NCI-H446 treated with DMSO at 0.1 percent for 48 hours (cell line): ENCODE measurements around the gene CLIC4.
"Not testable (repeated sequence)": the region's sequence is repeated elsewhere in the genome, so short reads cannot be mapped to it uniquely, and the experiment has no call there.

Experiments
- DNase-seq: peaks from one replicate; lab custom pipeline; 2025; lab: John Stamatoyannopoulos, UW

Gene CLIC4

DNA sequence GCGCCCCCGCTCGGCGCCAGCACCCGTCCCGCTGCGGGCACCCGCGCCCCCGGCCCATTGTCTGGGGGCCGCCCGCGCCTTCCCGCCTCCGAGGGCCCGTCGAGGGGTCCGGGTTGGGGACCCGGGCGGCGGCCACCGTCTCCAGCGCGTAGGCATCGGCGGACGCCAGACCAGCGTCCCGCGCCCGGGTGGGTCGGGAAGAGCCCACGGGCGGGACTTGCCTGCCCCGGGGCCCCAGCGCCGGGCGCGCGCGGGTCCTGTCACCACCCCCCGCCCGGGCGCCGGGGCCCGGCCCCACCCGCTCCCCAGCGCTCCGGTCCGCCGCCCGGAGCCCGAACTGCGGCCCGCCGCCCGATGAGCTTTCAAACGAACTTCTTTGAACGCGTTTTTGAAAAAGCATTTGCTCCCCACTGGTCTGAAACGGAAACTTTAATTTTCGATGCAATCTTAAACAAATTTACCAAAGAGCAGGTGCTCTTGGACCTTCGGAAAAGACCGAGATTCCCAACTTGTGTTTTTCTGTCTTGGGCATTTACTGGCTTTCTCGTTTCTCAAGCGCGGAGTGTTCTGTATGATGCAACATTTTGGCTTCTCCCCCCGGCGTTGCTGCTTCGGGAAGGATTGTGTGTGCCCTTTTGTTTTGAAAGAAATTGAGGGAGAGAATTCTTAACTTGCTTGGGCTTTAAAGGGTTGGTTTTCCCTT lies 615 bp downstream of the CLIC4 start:
- no peak for DNase-seq

DNA sequence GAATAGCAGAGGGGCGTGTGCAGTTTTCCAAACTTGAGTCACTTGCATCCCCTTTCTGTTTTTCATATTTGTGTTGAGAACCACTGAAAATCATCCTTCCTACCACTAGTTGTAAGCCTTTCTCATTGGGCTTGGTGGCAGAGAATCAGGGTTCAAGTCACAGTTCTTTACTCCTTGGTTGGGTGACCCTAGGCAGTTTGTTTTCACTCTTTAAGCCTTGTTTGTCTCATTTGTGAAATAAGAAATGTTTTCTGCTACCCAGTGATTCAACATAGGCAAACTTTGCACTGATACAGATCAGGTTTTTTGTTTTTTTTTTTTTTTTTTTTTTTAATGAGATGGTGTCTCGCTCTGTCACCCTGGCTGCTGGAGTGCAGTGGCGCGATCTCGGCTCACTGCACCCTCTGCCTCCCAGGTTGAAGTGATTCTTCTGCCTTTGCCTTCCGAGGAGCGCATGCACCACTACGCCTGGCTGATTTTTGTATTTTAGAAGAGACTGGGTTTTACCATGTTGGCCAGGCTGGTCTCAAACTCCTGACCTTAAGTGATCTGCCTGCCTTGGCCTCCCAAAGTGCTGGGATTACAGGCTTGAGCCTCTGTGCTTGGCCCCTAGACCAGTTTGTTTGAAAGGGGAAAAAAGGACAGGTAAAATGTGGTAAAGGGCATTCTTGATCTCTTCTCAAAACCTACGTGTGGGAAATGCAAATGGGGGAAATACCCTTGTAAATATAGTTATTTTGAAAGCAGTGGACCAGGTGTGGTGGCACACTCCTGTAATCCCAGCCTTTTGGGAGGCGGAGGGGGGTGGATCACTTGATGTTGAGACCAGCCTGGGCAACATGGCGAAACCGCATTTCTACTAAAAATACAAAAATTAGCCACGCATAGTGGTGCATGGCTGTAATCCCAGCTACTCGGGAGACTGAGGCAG lies 3.2 kb downstream of the CLIC4 start:
- no peak for DNase-seq

DNA sequence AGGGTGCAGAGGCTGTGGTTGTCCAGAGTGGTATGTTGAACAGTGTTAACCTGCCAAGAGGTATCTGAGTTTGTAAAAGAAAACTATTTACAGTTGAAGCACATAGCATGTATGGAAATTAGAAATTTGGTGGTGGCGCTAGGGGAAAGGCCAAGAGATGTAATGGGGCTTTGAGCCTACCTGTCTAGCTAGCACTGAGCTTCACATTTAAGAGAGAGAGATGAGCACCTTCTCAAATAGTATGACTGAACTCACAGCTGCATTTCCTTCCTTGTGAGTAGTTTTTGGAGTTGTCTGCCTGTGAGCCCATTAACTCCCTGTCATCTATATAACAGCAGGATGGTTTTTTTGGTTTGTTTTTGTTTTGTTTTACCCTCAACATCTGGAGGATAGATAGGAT lies 4.0 kb downstream of the CLIC4 start:
- DNase-seq, result no peak

DNA sequence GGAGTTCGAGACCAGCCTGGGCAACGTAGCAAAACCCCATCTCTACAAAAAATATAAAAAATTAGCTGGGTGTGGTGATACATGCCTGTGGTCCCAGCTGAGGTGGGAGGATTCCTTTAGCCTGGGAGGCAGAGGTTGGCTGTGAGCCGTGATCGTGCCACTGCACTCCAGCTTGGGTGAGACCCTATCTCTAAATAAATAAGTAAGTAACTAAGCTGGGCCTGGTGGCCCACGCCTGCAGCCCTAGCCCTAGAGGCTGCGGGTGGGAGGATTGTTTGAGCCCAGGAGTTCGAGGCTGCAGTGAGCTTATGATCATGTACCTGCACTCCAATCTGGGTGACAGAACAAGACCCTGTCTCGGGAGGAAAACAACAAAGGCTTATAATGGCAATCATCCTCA lies 4.6 kb downstream of the CLIC4 start:
- DNase-seq, result no peak

DNA sequence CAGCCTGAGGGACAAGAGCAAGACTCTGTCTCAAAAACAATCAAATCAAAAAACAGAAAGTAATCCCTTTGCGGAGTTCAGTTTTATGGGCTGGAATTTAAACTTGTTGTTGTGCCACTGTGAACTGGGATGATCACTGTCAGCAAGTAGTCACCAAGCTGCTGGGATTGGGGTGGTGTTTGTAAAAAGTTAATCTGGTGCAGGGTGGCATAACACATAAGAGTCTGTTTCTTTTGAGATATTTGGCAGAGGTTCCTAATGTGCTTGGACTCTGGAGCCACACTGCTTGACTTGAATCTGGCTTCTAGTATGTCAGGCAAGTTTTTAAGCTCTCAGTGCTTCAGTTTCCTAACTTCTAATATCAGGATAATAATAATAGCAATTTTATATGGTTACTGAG lies 6.6 kb downstream of the CLIC4 start:
- peak; percentile 17 for DNase-seq

DNA sequence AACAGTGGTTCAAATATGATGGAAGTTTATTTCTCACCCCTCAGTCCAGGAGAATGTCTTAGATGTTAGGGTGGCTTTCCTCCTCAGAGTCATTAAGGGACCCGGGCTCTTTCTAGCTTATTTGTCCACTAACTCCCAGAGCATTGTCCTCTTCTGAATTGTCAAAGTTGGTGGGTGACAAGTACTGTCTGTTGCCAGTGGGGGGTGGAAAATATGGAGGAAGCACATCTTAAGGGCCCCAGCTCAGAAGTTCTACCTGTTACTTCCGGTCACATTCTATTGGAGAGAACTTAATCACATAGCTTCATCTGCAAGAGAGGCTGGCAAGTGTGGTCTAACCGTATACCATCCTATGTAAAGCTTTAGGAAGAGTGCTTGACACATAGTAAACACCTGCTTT lies 7.1 kb downstream of the CLIC4 start:
- no peak for DNase-seq

DNA sequence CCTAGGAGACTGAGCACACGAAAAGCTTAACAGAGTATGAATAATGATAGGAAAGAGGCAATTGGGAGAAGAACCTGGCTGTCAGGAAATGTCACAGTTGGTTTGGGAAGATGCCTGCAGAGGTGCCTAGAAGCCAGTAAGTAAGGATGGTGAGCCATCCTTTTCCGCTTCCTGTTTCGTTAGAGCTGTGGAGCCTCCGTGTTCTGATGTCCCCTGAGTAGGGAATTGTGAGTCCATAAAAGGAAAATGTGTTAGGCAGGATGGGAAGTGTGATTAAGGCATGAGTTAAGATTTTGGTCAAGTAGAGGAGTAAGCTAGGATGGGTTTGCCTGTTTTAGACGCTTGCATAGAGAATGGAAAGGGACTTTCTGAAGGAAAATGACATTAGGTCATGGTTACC lies 9.0 kb downstream of the CLIC4 start:
- DNase-seq, result no peak

DNA sequence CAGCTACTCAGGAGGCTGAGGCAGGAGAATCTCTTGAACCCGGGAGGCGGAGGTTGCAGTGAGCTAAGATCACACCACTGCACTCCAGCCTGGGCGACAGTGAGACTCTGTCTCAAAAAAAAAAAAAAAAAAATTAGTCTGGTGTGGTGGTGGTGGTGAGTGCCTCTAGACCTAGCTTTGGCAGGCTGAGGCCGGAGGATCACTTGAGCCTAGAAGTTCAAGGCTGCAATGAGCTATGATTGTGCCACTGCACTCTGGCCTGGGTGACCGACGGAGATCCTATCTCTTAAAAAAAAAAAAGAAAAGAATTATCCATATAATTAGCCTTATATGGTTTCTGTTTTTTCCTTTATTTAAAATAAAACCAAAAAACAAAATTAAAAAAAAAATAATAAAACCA lies 10.1 kb downstream of the CLIC4 start:
- DNase-seq, result not testable (repeated sequence)

DNA sequence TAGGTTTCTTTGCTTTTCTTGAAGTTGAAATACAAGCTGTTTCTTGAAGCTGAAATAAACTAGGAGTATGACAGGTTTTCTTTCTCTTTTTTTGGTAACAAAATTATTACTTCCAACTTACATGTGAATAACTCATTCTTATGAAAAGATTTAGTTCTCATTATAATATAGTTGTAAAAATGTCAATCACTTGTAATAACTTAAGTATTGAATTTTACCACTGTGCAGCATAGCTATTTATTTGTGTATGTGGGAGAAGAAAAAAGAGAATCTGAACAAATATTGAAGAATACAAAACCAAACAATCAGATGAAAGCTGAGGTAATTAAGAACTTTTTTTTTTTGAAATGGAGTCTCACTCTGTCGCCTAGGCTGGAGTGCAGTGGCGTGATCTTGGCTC lies 11.1 kb downstream of the CLIC4 start:
- no peak for DNase-seq

DNA sequence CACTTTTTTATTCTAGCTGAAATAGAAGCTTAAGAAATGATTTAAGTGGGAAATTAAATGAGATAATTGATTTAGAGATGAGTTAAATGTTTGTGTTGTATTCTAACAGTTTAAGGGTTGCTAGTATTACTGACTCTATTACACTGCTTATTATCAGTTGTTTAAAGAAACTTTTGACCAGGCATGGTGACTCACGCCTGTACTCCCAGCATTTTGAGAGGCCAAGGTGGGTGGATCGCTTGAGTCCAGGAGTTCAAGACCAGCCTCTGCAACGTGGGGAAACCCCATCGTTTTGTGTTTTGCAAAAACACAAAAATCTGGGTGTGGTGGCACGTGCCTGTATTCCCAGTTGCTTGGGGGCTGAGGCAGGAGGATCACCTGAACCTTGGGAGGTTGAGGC lies 14.2 kb downstream of the CLIC4 start:
- no peak for DNase-seq

DNA sequence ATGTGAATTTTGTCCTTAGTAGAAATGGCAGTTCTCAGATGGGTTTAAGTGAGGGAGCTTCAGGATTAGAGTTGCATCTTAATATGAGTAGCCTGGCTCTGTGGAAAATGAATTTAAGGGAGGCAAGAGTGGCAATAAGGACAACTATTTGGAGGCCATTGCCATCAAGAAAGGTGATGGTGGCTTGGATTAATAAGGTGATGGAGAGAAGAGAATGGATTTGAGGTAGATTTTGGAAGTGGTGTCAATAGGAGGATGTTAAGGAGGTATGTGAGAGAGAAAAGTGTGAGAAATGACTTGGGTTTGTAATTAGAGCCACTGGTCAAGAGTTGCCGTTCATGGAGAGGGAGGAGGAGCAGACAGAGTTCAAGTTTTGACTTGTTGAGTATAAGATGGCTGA lies 16.3 kb downstream of the CLIC4 start:
- DNase-seq, result no peak

DNA sequence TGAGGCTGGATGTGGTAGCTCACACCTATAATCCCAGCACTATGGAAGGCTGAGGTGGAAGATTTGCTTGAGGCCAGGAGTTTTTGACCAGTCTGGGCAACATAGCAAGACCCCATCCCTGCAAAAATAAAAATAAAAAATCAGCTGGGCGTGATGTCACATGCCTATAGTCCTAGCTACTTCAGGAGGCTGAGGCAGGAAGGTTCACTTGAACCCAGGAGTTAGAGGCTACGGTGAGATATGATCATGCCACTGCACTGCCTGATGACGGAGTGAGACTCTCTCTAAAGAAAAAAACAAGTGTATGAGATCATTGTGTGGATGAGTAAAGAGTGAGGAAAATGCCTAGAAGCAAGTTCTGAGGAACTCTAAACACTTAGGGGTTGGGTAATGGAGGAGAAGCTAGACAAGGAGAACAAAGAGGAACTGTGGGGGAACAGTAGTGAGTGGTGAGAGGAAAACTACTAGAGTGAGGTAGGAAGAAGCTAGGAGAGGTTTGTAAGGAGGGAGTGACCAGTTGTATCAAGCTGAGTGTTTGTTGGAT lies 17.0 kb downstream of the CLIC4 start:
- no peak for DNase-seq

DNA sequence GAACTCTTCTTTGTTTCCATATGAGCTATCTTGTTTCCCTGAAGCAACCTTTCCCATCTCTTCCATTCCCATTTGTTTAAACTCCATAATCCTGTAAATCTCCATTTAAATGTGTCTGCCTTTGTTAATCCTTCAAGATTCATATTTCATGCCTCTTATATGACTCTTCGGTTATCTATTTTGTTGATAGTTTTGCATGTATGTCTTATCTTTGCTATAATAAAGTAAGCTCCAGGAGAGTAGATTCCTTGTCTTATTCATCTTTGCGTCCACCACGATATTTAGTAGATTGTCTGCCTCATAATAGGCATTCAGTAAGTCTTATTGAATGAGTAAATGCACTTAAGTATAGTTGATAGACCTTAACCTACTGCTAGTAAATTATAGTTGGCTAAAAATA lies 18.4 kb downstream of the CLIC4 start:
- no peak for DNase-seq

DNA sequence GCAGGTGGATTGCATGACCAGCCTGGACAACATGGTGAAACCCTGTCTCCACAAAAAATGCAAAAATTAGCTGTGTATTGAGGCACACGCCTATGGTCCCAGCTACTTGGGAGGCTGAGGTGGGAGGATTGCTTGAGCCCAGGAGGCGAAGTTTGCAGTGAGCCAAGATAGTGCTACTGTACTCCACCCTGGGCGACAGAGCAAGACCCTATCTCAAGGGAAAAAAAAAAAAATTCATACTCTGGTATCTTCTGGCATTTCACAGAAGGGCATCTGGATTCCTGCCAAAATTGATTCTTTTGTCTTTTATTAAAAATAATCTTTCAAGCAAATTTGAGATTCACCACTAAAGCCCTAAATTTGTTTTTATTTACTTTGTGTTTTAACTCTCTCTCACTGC lies 19.2 kb downstream of the CLIC4 start:
- DNase-seq, result no peak

DNA sequence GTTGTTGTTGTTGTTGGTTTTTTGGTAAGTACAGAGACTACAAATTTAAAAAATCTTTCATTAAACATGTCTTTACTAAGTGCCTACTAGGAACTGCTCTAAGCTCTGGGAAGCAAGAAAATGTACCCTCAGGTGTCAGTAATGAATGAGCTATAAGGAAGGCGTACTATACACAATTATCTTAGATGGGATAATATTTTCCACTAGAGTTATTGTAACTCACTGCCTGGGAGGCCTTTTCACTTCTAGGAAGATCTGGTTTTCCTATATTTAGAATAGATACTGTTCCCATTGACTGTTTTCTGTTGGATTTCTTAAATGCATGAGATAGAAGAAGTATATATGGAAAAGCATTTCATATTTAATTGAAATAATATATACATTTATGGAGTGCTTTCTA lies 19.6 kb downstream of the CLIC4 start:
- DNase-seq, result no peak

DNA sequence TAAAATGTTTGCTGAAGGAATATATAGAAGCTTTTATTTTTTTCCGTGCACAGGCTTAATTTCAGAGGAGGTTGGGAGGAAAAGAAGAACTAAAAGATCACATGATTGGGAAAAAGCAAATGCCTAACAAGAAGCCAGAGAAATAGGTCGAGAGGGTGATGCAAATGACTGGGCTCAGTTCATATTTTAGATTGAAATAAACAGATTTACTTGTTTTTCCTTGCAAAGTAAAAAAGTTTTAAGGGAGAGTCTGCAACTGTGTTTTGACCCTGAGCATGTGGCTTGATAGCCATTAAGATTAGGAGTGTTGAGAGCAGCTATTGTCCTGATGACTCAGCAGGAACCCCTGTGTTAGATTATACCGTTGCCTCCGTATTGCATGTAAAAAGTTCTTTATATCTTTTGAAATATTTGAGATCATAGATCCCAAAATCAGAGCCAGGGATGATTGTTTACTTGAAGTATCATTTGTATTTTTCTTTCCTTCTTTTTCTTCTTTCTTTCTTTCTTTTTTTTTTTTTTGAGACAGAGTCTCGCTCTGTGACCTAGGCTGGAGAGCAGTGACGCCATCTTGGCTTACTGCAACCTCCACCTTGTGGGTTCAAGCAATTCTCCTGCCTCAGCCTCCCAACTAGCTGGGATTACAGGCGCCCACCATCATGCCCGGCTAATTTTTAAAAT lies 20.2 kb downstream of the CLIC4 start:
- no peak for DNase-seq

DNA sequence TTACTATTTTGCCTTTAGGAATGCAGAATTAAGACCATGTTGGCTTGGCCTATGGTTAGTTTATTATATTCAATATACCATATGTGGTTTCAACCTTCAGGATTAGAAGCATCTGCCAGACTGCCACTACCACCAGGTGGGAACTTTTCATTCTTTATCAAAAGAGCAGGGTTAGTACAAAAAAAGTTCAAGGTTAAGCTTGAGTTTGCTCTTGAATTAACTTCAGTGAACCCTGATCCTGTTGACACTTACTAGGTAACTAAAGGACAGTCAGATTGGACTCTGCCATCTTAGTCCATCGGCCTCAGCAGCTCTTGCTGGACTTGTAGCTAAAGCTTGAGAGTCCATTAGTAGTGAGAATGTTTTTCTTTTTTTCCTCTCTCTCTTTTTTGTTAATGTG lies 22.1 kb downstream of the CLIC4 start:
- no peak for DNase-seq

DNA sequence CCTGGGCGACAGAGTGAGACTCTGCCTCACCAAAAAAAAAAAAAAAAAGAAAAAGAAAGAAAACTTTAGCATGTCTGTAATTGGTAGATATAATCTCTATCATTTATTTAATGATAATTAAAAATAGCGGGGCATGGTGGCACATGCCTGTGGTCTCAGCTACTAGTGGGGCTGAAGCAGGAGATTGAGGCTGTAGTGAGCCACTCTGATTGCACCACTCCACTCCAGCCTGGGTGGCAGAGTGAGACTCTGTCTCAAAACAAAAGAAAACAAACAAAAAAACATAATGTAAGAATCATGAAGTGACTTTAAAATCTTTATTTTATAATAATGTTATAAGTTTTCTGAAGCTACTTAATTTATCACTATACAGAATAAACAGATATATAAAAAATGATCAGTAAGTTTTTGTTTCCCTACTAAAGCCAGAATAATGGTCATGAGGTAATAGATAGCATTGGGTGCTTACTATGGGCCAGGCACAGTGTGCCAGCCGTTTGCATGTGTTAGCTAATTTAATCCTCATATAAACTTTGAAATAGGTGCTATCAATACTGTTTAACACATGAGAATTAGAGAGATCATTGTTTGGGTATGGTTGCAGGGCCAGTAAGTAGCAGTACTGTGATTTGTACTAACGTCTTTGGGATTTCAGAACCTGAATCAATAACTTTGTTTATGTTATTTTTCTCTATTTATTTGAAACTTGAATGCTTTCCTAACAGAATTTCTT lies 23.8 kb downstream of the CLIC4 start:
- no peak for DNase-seq

DNA sequence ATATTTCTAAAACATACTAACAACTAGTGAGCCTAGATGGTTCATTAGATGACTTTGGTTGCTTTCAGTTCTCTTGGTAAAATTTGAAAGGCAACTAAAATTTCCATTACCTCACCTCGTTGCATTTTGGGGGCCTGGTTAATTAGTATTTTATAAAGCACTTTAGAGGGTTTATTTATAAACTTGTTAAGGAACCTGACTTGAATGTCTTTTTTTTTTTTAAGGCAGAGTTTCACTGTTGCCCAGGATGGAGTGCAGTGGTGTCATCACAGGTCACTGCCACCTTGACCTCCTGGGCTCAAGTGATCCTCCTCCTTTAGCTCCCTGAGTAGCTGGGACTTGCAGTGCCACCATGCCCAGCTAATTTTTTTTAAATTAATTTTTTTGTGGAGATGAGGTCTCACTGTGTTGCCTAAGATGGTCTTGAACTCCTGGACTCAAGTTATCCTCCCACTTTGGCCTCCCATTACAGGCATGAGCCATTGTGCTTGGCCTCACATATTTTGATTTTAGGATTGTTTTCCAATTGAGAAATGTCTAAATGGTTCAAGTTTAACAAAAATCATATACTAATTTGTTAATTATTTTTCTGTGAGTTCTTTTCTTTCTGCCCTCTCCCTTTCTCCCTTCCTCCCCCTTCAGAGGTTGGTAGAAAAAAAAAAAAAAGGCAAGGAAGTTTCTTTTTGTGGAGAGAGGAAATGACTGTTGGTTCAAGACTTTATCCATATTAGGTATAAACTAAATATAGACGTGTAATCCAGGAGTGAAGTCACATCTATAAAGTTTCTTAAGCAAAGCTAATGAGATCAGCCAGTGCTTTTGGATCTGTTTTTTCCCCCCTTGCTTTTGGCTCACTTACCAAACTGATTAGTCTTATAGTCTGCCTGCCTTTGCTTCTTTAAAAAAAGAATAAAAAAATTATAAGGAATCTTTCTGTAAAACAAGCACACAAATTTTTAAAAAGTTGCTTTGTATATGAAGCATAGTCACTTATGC lies 24.7 kb downstream of the CLIC4 start:
- no peak for DNase-seq

DNA sequence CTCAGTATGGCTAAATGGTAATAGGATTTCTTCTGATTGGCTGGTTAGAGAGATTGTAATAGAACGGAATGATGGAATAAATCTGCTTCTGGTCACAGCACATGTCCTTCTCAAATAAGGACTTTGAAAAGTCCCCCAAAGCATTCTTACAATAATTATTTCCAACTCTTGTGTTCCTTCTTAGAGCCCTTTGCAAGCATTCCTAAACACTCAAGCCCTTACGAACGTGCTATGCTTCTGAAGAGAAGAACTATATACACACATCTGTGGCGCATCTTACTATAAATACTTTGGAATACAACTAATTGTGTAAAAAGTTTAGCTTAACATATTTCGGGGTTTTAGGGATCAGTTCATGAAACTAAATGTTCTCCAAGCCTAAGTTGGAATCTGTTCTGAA lies 25.6 kb downstream of the CLIC4 start:
- DNase-seq, result no peak

DNA sequence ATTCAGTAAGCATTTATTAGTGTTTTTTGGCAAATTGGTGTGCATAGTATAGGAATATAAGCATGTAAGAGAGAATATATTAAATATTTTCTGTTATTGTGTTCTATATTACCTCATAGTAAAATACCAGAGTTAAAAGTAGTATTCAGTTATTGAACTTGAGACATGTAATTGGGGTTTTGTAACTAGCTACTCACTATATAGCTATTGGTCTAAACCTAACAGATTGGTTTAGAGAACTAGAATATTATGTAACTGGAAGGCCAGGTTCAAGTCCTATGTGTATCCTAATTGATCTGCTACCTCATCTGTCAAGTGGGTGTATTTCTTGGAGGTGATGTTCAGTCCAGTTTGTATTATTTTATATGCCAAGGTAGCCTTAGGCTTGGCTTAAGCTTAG lies 26.3 kb downstream of the CLIC4 start:
- no peak for DNase-seq
